K562 (cell line): ENCODE data around the gene STXBP5L. TPM values are rescaled to one million over a fixed set of nuclear protein-coding genes. Genes with fewer than 3 reads are reported as not detected.

ENCODE experiments used
- microRNA-seq: library from miRNA; unstranded; fragments of <30 nt; microRNA quantifications from one replicate; pipeline ENCODE4, GENCODE V29; 2018; ENCODE audit warnings: borderline microRNAs expressed
- polyA plus RNA-seq, 8 experiments: library from polyadenylated mRNA; depleted of rRNA in 4 of 8; stranded (reverse) in 5 of 8; unstranded in 3 of 8; fragments of >200 nt; fragmentation: Nextera tagmentation in 2 of 8; fragmentation: Illumina TruSeq in 1 of 8; extraction: Ambion mirVana in 2 of 8; extraction: Trizol in 1 of 8; gene quantifications; 2 replicates each; pipeline versions ENCODE4 v1.2.1 to v1.2.3, GENCODE V29; 2011 to 2014; ENCODE audit warnings: inconsistent platforms in 1 of 8, missing spikeins in 1 of 8
- small RNA-seq: library from RNA; depleted of rRNA; stranded (forward); fragments of <200 nt; gene quantifications from one replicate; pipeline ENCODE3, GENCODE V24; 2014
- total RNA-seq, 7 experiments: library from RNA; depleted of rRNA in 6 of 7; stranded (reverse); fragments of >200 nt in 6 of 7; fragmentation: Illumina TruSeq in 2 of 7; extraction: Trizol in 2 of 7; gene quantifications; 2 replicates each; pipeline versions ENCODE4 v1.2.1 to v1.2.3, GENCODE V29; 2011 to 2021; ENCODE audit warnings: low replicate concordance in 1 of 7

Gene STXBP5L
- total and polyA plus RNA-seq, 9 of the 15 experiments (the other 6 are each of a cell fraction or from before 2014, with no cell fraction given) = 0.03 to 0.04 (median 0.03) TPM; not detected in 6

Small RNAs within 50 kb of the gene (microRNA-seq; reads per million reads assigned to microRNA genes)
- gene MIR5682 = not detected

Small RNAs within 50 kb of the gene (small RNA-seq; reads per million reads assigned to genes)
- gene MIR5682 = not detected

Other genes starting within 250 kb of the STXBP5L start
- not detected in 2 replicates for gene HGD, start 226.0 kb upstream of the STXBP5L start, total RNA-seq (2014; rRNA removed)
- 0.25 TPM in 1 of 2 replicates, not detected in the other for gene HGD, start 226.0 kb upstream of the STXBP5L start, total RNA-seq (2014; rRNA removed; fragmentation: Illumina TruSeq; extraction: Trizol)
- not detected in 2 replicates for gene HGD, start 226.0 kb upstream of the STXBP5L start, total RNA-seq (2015; rRNA removed; fragmentation: Illumina TruSeq; extraction: Trizol)
- gene HGD, start 226.0 kb upstream of the STXBP5L start, total RNA-seq (2021) = 0.51 TPM in 1 of 2 replicates, not detected in the other
- 0.17 and 0.30 TPM in 2 replicates for gene HGD, start 226.0 kb upstream of the STXBP5L start, polyA plus RNA-seq (2011; rRNA removed)
- gene HGD, start 226.0 kb upstream of the STXBP5L start, polyA plus RNA-seq (2014; fragmentation: Illumina TruSeq; extraction: Trizol) = 0.09 TPM in 1 of 2 replicates, not detected in the other
- gene HGD, start 226.0 kb upstream of the STXBP5L start, polyA plus RNA-seq (2014; fragmentation: Nextera tagmentation; extraction: Ambion mirVana) = under 1 TPM; 0.08 to 0.21 TPM
- gene HGD, start 226.0 kb upstream of the STXBP5L start, polyA plus RNA-seq (2014; rRNA removed) = 0.09 TPM in 1 of 2 replicates, not detected in the other
- gene RABL3, start 165.7 kb upstream of the STXBP5L start, total RNA-seq (2014; rRNA removed) = 6.5 and 6.7 TPM in 2 replicates
- gene RABL3, start 165.7 kb upstream of the STXBP5L start, total RNA-seq (2014; rRNA removed; fragmentation: Illumina TruSeq; extraction: Trizol) = 17.6 and 24.7 TPM in 2 replicates
- 11.4 and 12.3 TPM in 2 replicates for gene RABL3, start 165.7 kb upstream of the STXBP5L start, total RNA-seq (2015; rRNA removed; fragmentation: Illumina TruSeq; extraction: Trizol)
- gene RABL3, start 165.7 kb upstream of the STXBP5L start, total RNA-seq (2021) = 11.6 and 12.8 TPM in 2 replicates
- gene RABL3, start 165.7 kb upstream of the STXBP5L start, polyA plus RNA-seq (2011; rRNA removed) = 6.6 and 9.2 TPM in 2 replicates
- 20.0 and 21.9 TPM in 2 replicates for gene RABL3, start 165.7 kb upstream of the STXBP5L start, polyA plus RNA-seq (2014; fragmentation: Illumina TruSeq; extraction: Trizol)
- 10 to 100 TPM; 21.5 to 30.7 TPM for gene RABL3, start 165.7 kb upstream of the STXBP5L start, polyA plus RNA-seq (2014; fragmentation: Nextera tagmentation; extraction: Ambion mirVana)
- 8.2 and 8.4 TPM in 2 replicates for gene RABL3, start 165.7 kb upstream of the STXBP5L start, polyA plus RNA-seq (2014; rRNA removed)
- gene GTF2E1, start 165.5 kb upstream of the STXBP5L start, total RNA-seq (2014; rRNA removed) = 13.9 and 15.0 TPM in 2 replicates
- 17.4 and 22.1 TPM in 2 replicates for gene GTF2E1, start 165.5 kb upstream of the STXBP5L start, total RNA-seq (2014; rRNA removed; fragmentation: Illumina TruSeq; extraction: Trizol)
- gene GTF2E1, start 165.5 kb upstream of the STXBP5L start, total RNA-seq (2015; rRNA removed; fragmentation: Illumina TruSeq; extraction: Trizol) = 13.4 and 14.4 TPM in 2 replicates
- gene GTF2E1, start 165.5 kb upstream of the STXBP5L start, total RNA-seq (2021) = 20.1 and 22.4 TPM in 2 replicates
- gene GTF2E1, start 165.5 kb upstream of the STXBP5L start, polyA plus RNA-seq (2011; rRNA removed) = 14.3 and 23.5 TPM in 2 replicates
- gene GTF2E1, start 165.5 kb upstream of the STXBP5L start, polyA plus RNA-seq (2014; fragmentation: Illumina TruSeq; extraction: Trizol) = 15.0 and 22.5 TPM in 2 replicates
- gene GTF2E1, start 165.5 kb upstream of the STXBP5L start, polyA plus RNA-seq (2014; fragmentation: Nextera tagmentation; extraction: Ambion mirVana) = 10 to 100 TPM; 12.9 to 15.4 TPM
- 13.3 and 14.7 TPM in 2 replicates for gene GTF2E1, start 165.5 kb upstream of the STXBP5L start, polyA plus RNA-seq (2014; rRNA removed)